SKM-1 treated with dmso at 0.1 percent for 144 hours (cell line): ENCODE results near the gene ITIH4.

Experiments
- DNase-seq: peaks from one replicate; lab custom pipeline; 2025; ENCODE audit not compliant: unreplicated experiment; lab: John Stamatoyannopoulos, UW

The ITIH4 gene

DNA sequence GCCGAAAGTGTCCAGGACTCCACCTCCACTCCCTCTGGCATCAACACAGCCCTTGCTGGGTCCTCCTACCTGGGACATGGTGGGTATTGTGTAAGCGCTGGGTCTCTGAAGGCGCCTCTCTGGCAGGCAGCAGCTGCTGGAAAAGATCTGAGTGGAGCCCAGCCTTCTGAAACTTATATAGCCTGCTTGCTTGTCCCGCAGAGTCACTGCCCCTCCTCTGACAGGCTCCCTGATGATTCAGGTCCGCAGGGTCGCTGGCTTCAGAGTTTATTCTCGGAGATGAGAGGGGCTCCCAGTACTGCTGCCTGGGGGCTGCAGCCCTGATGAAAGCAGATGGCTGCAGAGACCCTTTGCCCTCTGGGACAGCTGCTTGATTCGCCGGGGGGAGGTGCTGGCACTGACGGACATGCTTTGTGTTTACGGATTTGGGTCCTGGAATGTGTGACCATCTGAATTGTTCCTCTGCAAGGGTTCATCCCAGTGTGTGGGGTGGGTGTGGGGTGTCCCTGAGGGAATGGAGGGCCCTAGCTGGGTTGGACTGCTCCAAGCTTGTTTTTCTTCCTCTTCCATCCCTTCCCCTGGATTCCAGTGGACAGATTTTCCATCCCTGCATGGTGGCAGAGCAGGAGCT is 4.5 kb upstream of the ITIH4 start, which contains the start of gene MUSTN1:
MUSTN1 (minus strand) TSS at position 149 of the 631 bp plus-strand sequence; CDS start at position 78, 71 bp downstream.
- no peak for DNase-seq

DNA sequence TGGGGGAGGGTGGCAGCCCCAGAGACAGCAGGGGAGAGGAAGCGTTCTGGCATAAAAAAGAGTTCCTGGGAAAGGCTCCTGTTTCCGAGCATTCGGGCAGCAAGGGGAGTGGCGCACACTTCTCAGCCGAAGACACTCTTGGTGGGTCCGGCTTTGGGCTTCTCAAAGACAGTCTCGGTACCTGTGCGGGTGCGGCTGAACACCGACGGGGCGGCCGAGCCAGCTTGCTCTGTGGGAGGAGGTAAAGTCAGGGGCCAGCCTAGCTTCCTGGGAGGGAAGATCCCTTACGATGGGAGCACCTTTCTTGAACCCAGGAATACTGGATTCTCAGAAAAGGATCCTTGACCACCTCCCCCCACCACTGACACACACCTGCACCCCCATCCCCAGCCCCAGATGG is 2.7 kb upstream of the ITIH4 start:
- no peak for DNase-seq

GRCh38 chr3:52831500-52832301 is 1.2 kb upstream of the ITIH4 start:
- no peak for DNase-seq

DNA sequence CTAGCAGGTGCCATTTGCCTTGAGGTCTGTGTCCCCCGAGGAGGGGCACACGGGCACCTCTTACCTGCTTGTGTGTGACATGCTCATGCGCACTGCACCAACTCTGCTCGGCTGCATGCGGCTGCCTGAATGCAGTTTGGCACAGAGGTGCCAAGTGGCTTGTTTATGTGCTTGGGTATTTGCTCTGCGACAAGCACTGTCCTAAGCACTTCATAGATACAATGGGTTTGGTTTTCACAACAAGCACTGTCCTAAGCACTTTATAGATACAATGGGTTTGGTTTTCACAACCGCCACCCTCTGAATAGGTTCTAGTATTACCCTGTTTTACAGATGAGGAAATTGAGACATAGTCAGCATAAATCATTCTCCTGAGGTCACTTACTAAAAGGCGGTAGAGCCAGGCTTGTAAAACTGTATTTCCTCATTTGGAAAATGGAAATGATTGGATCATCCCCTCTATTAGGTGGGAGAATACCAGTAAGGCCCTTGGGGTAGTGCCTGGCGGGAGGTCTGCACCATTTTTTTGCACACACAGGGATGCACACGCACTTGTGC is 487 bp downstream of the ITIH4 start:
- no peak for DNase-seq

- DNase-seq: no peak
Observed at GRCh38 chr3:52829482-52829881, 990 bp downstream of the ITIH4 start.

- DNase-seq: no peak
Observed at GRCh38 chr3:52827866-52828376, 2.6 kb downstream of the ITIH4 start.

- DNase-seq: no peak
Observed at GRCh38 chr3:52827441-52827840, 3.0 kb downstream of the ITIH4 start.

- no peak for DNase-seq
Observed at GRCh38 chr3:52824037-52824436, 6.4 kb downstream of the ITIH4 start.

DNA sequence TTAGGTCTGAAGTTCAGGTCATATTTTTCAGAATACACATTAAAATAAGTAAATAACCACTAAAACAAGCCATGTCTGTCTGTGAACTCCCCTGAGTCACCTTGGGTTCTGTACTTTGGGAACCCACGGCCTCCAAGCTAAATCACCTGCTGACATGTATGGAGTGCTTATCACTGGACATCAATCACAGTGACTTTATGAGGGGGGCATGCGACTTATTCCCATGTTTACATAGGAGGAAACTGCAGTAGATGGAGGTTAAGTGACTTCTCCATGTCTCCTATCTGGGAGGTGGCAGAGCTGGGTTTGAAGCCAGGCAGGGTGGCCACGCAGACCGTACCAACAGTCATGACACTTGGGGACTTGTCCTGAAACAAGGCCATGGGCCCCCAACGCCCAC is 8.1 kb downstream of the ITIH4 start:
- DNase-seq: no peak

- peak; percentile 19 for DNase-seq
Observed at GRCh38 chr3:52820736-52821135, 9.7 kb downstream of the ITIH4 start.

DNA sequence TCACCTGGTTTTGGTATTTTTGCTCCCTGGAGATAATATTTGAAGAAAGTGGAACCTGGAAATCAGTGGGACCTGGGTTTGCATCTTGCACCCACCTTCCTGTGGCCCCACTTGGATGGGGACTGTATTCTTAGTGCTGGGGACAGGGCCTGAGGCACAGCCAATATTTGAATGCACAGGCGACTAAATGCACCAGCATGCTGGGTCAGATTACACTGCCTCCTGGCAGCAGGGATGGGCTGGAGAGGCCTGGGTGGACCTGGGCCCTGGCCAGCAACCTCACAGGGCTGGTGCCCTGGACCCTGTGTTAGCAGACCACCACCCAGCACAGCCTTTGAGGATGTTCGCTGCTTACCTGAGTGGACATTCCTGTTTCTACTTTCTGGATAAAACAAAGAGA is 10.5 kb downstream of the ITIH4 start:
- no peak for DNase-seq

- no peak for DNase-seq
Observed at GRCh38 chr3:52817860-52818259, 12.6 kb downstream of the ITIH4 start.

- no peak for DNase-seq
Observed at GRCh38 chr3:52817221-52817620, 13.3 kb downstream of the ITIH4 start.

DNA sequence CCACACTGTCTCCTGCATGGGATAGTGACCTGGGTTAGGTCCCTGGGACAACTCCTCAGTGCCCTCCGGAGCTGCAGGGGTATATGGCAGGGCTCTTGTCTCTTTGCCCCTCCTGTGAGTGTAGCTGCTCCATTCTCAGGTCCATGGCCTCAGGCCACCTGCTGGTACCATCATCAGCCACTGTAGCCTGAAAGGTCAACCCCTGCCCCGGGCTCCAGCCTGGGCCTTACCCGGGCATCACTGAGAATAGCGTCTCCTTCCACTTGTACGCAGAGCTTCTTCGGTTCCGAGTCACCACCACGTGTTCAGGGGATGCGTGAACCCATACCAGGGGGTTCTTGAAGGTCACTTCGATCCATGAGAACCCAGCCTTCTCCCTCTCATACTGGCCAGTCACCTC is 13.8 kb downstream of the ITIH4 start:
- no peak for DNase-seq

- DNase-seq: no peak
Observed at GRCh38 chr3:52816199-52816598, 14.3 kb downstream of the ITIH4 start.

GRCh38 chr3:52813810-52814209 is 16.7 kb downstream of the ITIH4 start:
- DNase-seq: no peak

DNA sequence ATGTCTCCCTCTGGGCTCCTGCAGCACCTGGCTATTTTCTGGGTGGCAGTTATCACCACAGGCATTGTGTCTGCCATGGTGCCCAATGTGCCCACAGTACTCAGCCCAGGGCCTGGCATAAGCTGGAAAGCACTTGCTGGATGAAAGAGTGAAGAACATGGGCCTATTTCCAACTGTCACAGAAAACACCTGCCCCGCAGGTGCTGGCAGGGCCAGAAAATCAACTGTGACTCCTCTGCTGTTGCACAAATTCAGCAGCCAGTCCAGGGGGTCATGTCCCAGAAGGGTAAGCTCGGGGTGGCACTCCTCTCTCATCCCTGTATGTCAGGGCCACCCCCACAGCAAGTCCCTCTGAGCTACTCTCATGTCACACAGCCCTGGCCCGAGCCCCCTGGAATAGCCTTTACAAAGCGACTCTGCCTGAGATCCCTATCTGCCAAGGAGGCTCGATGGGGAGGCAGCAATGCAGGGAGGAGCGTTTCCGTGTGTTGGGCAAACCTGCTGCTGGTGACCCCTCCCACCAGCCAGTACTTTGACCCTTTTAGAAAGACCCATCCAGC is 18.9 kb downstream of the ITIH4 start:
- no peak for DNase-seq

DNA sequence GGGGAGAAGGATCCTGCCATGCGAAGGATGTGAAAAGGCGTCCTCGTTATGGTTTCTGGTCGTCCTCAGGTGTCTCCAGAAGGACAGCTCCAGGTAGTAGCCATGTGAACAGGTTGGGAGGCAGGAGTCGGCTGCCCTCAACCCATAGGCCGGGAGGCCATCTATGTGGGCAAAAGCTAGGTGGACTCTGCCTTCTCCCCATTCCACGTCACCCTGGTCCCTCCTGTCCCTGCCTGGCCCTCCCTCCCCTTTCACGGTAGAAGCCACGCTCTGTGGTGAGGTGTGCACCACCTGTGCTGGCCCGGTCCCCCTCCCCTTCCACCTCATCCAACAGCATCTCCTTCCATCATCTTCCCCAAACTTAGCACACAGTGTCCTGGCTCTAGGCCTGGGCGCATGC is 19.5 kb downstream of the ITIH4 start:
- DNase-seq: no peak

GRCh38 chr3:52809662-52810377 is 20.7 kb downstream of the ITIH4 start:
- DNase-seq: no peak

GRCh38 chr3:52809149-52809548 is 21.3 kb downstream of the ITIH4 start:
- DNase-seq: no peak
